Liver (tissue), 3 donors: ENCODE data around the gene CDX4.

ENCODE experiments used
- GABPA ChIP-seq, 2 donors: IDR thresholded peaks in 1 of 2; conservative IDR thresholded peaks in 1 of 2; 2 replicates each; pipeline ENCODE4 v1.6.1; 2016; ENCODE audit warnings: antibody characterized with exemption in 2 of 2, mild to moderate bottlenecking in 1 of 2, moderate library complexity in 1 of 2
- HNF4A ChIP-seq, 2 donors: conservative IDR thresholded peaks; 2 replicates each; pipeline ENCODE4 v1.6.1; 2016; ENCODE audit warnings: antibody characterized with exemption in 2 of 2, mild to moderate bottlenecking in 2 of 2
- HNF4G ChIP-seq: IDR thresholded peaks from 2 replicates; pipeline ENCODE4 v1.6.1; 2016; ENCODE audit warnings: antibody characterized with exemption
- JUND ChIP-seq, 2 donors: IDR thresholded peaks; 2 replicates each; pipeline ENCODE4 v1.6.1; 2016; ENCODE audit warnings: antibody characterized with exemption in 2 of 2
- NR2F2 ChIP-seq: IDR thresholded peaks from 2 replicates; pipeline ENCODE4 v1.6.1; 2016; ENCODE audit warnings: antibody characterized with exemption
- RAD21 ChIP-seq, 2 donors: IDR thresholded peaks; 2 replicates each; pipeline ENCODE4 v1.6.1; 2016; ENCODE audit warnings: antibody characterized with exemption in 2 of 2, mild to moderate bottlenecking in 2 of 2
- RXRA ChIP-seq, 2 donors: IDR thresholded peaks; 2 replicates each; pipeline ENCODE4 v1.6.1; 2017 to 2018; ENCODE audit warnings: antibody characterized with exemption in 2 of 2, mild to moderate bottlenecking in 1 of 2
- SP1 ChIP-seq: IDR thresholded peaks from 2 replicates; pipeline ENCODE4 v1.6.1; 2018; ENCODE audit warnings: antibody characterized with exemption, mild to moderate bottlenecking
- TAF1 ChIP-seq: conservative IDR thresholded peaks from 2 replicates; pipeline ENCODE4 v1.6.1; 2016; ENCODE audit warnings: antibody characterized with exemption, mild to moderate bottlenecking
- YY1 ChIP-seq: IDR thresholded peaks from 2 replicates; pipeline ENCODE4 v1.6.1; 2016; ENCODE audit warnings: antibody characterized with exemption, mild to moderate bottlenecking
- TF ChIP-seq, protein P1 (sequence below): fragments of 150-350 bp; IDR thresholded peaks from 2 replicates; pipeline ENCODE4 v1.5.1; 2017; ENCODE audit warnings: improper control_type of control experiment, low read depth, low read length; ENCODE audit not compliant: missing input control
- TF ChIP-seq, protein P2 (sequence below): IDR thresholded peaks from 2 replicates; pipeline ENCODE4 v1.6.1; 2016; ENCODE audit warnings: antibody characterized with exemption
- TF ChIP-seq, protein P3 (sequence below): IDR thresholded peaks from 2 replicates; pipeline ENCODE4 v1.6.1; 2016; ENCODE audit warnings: antibody characterized with exemption, mild to moderate bottlenecking
- TF ChIP-seq, protein P4 (sequence below): IDR thresholded peaks from 2 replicates; pipeline ENCODE4 v1.6.1; 2016; ENCODE audit warnings: antibody characterized with exemption
- donor health status: healthy.
- donor health status: healthy.

DNA sequence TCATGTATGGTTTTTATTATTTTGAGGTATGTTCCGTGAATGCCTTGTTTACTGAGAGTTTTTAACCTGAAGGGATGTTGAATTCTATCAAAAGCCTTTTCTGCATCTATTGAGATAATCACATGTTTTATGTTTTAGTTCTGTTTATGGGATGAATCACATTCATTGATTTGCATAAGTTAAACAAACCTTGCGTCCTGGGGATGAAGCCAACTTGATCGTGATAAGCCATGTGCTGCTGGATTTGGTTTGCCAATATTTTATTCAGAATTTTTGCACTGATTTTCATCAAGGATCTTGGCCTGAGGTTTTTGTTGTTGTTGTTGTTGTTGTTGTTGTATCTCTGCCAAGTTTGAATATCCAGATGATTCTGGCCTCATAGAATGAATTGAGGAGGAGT is 43.8 kb downstream of the CDX4 start:
- TF ChIP-seq, protein P1, sequence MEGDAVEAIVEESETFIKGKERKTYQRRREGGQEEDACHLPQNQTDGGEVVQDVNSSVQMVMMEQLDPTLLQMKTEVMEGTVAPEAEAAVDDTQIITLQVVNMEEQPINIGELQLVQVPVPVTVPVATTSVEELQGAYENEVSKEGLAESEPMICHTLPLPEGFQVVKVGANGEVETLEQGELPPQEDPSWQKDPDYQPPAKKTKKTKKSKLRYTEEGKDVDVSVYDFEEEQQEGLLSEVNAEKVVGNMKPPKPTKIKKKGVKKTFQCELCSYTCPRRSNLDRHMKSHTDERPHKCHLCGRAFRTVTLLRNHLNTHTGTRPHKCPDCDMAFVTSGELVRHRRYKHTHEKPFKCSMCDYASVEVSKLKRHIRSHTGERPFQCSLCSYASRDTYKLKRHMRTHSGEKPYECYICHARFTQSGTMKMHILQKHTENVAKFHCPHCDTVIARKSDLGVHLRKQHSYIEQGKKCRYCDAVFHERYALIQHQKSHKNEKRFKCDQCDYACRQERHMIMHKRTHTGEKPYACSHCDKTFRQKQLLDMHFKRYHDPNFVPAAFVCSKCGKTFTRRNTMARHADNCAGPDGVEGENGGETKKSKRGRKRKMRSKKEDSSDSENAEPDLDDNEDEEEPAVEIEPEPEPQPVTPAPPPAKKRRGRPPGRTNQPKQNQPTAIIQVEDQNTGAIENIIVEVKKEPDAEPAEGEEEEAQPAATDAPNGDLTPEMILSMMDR = no peak
- TF ChIP-seq TAF1 = no peak
- TF ChIP-seq, protein P2, sequence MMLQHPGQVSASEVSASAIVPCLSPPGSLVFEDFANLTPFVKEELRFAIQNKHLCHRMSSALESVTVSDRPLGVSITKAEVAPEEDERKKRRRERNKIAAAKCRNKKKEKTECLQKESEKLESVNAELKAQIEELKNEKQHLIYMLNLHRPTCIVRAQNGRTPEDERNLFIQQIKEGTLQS = no peak
- no peak for TF ChIP-seq GABPA (IDR thresholded peaks at IDR 0.05 in 1 of 2, conservative IDR thresholded peaks at IDR 0.05 in 1 of 2)
- TF ChIP-seq RAD21 (IDR thresholded peaks at IDR 0.05) = no peak
- TF ChIP-seq JUND (IDR thresholded peaks at IDR 0.05) = no peak
- TF ChIP-seq SP1 = no peak
- no peak for TF ChIP-seq RXRA (IDR thresholded peaks at IDR 0.05)
- TF ChIP-seq YY1 = no peak
- TF ChIP-seq, protein P3, sequence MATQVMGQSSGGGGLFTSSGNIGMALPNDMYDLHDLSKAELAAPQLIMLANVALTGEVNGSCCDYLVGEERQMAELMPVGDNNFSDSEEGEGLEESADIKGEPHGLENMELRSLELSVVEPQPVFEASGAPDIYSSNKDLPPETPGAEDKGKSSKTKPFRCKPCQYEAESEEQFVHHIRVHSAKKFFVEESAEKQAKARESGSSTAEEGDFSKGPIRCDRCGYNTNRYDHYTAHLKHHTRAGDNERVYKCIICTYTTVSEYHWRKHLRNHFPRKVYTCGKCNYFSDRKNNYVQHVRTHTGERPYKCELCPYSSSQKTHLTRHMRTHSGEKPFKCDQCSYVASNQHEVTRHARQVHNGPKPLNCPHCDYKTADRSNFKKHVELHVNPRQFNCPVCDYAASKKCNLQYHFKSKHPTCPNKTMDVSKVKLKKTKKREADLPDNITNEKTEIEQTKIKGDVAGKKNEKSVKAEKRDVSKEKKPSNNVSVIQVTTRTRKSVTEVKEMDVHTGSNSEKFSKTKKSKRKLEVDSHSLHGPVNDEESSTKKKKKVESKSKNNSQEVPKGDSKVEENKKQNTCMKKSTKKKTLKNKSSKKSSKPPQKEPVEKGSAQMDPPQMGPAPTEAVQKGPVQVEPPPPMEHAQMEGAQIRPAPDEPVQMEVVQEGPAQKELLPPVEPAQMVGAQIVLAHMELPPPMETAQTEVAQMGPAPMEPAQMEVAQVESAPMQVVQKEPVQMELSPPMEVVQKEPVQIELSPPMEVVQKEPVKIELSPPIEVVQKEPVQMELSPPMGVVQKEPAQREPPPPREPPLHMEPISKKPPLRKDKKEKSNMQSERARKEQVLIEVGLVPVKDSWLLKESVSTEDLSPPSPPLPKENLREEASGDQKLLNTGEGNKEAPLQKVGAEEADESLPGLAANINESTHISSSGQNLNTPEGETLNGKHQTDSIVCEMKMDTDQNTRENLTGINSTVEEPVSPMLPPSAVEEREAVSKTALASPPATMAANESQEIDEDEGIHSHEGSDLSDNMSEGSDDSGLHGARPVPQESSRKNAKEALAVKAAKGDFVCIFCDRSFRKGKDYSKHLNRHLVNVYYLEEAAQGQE = no peak
- TF ChIP-seq HNF4A (conservative IDR thresholded peaks at IDR 0.05) = no peak
- no peak for TF ChIP-seq HNF4G
- TF ChIP-seq NR2F2 = no peak
- TF ChIP-seq, protein P4, sequence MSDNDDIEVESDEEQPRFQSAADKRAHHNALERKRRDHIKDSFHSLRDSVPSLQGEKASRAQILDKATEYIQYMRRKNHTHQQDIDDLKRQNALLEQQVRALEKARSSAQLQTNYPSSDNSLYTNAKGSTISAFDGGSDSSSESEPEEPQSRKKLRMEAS = no peak
